Neural progenitor cell (in vitro differentiated cells): ENCODE measurements around the gene MARCHF2. TPM values are rescaled to one million over a fixed set of nuclear protein-coding genes. Genes with fewer than 3 reads are reported as not detected.

ENCODE experiments used
- DNase-seq: peaks from one replicate; pipeline ENCODE4 v3.0.0-alpha.2; 2016; ENCODE audit warnings: low spot score
- H2AFZ ChIP-seq: fragments of 200-600 bp; sonication (generic); replicated peaks from 2 replicates; pipeline ENCODE4 v1.6.1; 2016; ENCODE audit warnings: antibody characterized with exemption
- H3F3A ChIP-seq: fragments of 200-600 bp; sonication (generic); 2 replicates; pipeline ENCODE4 v1.6.1; 2016; ENCODE audit warnings: antibody characterized with exemption, low read depth
- H3K27ac ChIP-seq: fragments of 200-600 bp; sonication (generic); 2 replicates; pipeline ENCODE4 v1.5.1; 2016; ENCODE audit warnings: mild to moderate bottlenecking
- H3K27me3 ChIP-seq: fragments of 200-600 bp; sonication (generic); 2 replicates; pipeline ENCODE4 v1.6.1; 2016; ENCODE audit warnings: mild to moderate bottlenecking, moderate library complexity
- H3K36me3 ChIP-seq: fragments of 200-600 bp; sonication (generic); 2 replicates; pipeline ENCODE4 v1.5.1; 2016
- H3K4me1 ChIP-seq: fragments of 200-600 bp; sonication (generic); 2 replicates; pipeline ENCODE4 v1.6.1; 2016; ENCODE audit warnings: mixed run types
- H3K4me2 ChIP-seq: fragments of 200-600 bp; sonication (generic); 2 replicates; pipeline ENCODE4 v1.6.1; 2016
- H3K4me3 ChIP-seq: fragments of 200-600 bp; sonication (generic); 2 replicates; pipeline ENCODE4 v1.5.1; 2016
- H3K79me2 ChIP-seq: fragments of 200-600 bp; sonication (generic); 2 replicates; pipeline ENCODE4 v1.6.1; 2016; ENCODE audit warnings: low read depth
- H3K9ac ChIP-seq: fragments of 200-600 bp; sonication (generic); 2 replicates; pipeline ENCODE4 v1.6.1; 2016
- H3K9me3 ChIP-seq: fragments of 200-600 bp; sonication (generic); 2 replicates; pipeline ENCODE4 v1.5.1; 2016; ENCODE audit warnings: low read depth
- H4K20me1 ChIP-seq: fragments of 200-600 bp; sonication (generic); 2 replicates; pipeline ENCODE4 v1.6.1; 2016; ENCODE audit warnings: low read depth
- H3K27ac Mint-ChIP-seq: 3 replicates; pipeline ENCODE4 v1.8.0; 2021; ENCODE audit warnings: mixed read lengths
- H3K27me3 Mint-ChIP-seq: 2 replicates; pipeline ENCODE4 v1.8.0; 2022; ENCODE audit warnings: low read depth, mild to moderate bottlenecking, inconsistent platforms, moderate library complexity, mixed read lengths; ENCODE audit not compliant: insufficient read depth
- H3K36me3 Mint-ChIP-seq: 3 replicates; pipeline ENCODE4 v1.8.0; 2021; ENCODE audit warnings: mixed read lengths
- H3K4me1 Mint-ChIP-seq: 3 replicates; pipeline ENCODE4 v1.8.0; 2021; ENCODE audit warnings: mixed read lengths
- H3K4me3 Mint-ChIP-seq: 3 replicates; pipeline ENCODE4 v1.8.0; 2021; ENCODE audit warnings: mild to moderate bottlenecking, moderate library complexity, mixed read lengths
- H3K9me3 Mint-ChIP-seq: 3 replicates; pipeline ENCODE4 v1.8.0; 2020; ENCODE audit warnings: mixed read lengths
- EZH2 ChIP-seq: fragments of 200-600 bp; sonication (generic); IDR thresholded peaks from 2 replicates; pipeline ENCODE4 v1.6.1; 2017; ENCODE audit warnings: antibody characterized with exemption, mild to moderate bottlenecking, moderate library complexity
- EZH2phosphoT487 ChIP-seq: fragments of 200-600 bp; sonication (generic); IDR thresholded peaks from 2 replicates; pipeline ENCODE4 v1.6.1; 2017; ENCODE audit warnings: antibody characterized with exemption
- total RNA-seq: library from RNA; depleted of rRNA; stranded (reverse); fragments of >200 nt; gene quantifications from 2 replicates; pipeline ENCODE4 v1.2.3, GENCODE V29; 2015; ENCODE audit warnings: low replicate concordance
- TF ChIP-seq, protein P1 (sequence below): fragments of 200-600 bp; sonication (generic); IDR thresholded peaks from 2 replicates; pipeline ENCODE4 v1.5.1; 2017; ENCODE audit warnings: antibody characterized with exemption, mild to moderate bottlenecking

MARCHF2 gene
- total RNA-seq, 1 donor from 2014 or later = 27.0 TPM

DNA sequence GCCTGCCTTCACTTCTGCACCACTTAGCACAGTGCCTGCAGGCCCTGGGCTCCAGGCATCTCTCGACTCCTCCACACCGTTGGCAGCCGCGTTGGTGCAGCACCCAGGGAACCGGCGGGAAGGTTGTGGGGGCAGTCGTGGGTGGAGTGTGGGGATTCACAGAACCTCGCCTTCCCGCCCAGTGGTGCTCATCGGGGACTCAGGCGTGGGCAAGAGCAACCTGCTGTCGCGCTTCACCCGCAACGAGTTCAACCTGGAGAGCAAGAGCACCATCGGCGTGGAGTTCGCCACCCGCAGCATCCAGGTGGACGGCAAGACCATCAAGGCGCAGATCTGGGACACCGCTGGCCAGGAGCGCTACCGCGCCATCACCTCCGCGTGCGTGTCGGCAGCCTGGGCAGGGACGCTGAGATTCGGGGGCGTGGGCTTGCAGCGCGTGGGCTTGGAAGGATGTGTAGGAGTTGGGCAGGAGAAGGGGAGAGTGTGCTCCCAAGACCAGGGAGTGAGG lies 13.4 kb upstream of the MARCHF2 start:
- TF ChIP-seq, protein P1, sequence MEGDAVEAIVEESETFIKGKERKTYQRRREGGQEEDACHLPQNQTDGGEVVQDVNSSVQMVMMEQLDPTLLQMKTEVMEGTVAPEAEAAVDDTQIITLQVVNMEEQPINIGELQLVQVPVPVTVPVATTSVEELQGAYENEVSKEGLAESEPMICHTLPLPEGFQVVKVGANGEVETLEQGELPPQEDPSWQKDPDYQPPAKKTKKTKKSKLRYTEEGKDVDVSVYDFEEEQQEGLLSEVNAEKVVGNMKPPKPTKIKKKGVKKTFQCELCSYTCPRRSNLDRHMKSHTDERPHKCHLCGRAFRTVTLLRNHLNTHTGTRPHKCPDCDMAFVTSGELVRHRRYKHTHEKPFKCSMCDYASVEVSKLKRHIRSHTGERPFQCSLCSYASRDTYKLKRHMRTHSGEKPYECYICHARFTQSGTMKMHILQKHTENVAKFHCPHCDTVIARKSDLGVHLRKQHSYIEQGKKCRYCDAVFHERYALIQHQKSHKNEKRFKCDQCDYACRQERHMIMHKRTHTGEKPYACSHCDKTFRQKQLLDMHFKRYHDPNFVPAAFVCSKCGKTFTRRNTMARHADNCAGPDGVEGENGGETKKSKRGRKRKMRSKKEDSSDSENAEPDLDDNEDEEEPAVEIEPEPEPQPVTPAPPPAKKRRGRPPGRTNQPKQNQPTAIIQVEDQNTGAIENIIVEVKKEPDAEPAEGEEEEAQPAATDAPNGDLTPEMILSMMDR = no peak
- no peak for TF ChIP-seq EZH2
- no peak for TF ChIP-seq EZH2phosphoT487
- Mint-ChIP-seq H3K9me3 (no peaks in the 10 kb centered on the region), H3K27ac (no peak overlapping the region), H3K4me3 (no peak overlapping the region), H3K4me1 (peaks cover 9% of the 10 kb centered on the region), H3K36me3 (peaks cover 13% of the 10 kb centered on the region), H3K27me3 (peaks cover 6% of the 10 kb centered on the region)
- no peak for DNase-seq
- Histone ChIP-seq H3K9me3 (no peaks in the 10 kb centered on the region), H3F3A (no peaks in the 10 kb centered on the region), H4K20me1 (peaks cover 35% of the 10 kb centered on the region), H3K36me3 (no peaks in the 10 kb centered on the region), H3K4me1 (no peaks in the 10 kb centered on the region), H3K27ac (no peak overlapping the region), H3K27me3 (no peaks in the 10 kb centered on the region), H3K4me2 (no peak overlapping the region), H2AFZ (no peak overlapping the region), H3K4me3 (no peak overlapping the region), H3K79me2 (peaks cover 46% of the 10 kb centered on the region), H3K9ac (no peak overlapping the region)

DNA sequence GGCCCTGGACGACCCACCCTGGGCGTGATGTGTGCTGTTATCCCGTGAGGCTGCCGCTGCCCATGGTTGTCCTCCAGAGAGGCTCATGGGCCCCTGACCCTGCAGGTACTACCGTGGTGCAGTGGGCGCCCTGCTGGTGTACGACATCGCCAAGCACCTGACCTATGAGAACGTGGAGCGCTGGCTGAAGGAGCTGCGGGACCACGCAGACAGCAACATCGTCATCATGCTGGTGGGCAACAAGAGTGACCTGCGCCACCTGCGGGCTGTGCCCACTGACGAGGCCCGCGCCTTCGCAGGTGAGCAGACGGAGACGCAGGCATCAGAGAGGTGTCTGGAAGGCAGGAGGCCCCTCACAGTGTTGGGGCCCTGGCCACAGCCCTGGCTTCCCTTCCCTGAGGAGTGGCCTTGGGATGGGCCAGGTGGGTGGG lies 11.1 kb upstream of the MARCHF2 start:
- Mint-ChIP-seq H3K36me3 (peaks cover 15% of the 10 kb centered on the region), H3K4me1 (peaks cover 5% of the 10 kb centered on the region), H3K4me3 (no peak overlapping the region), H3K27me3 (peaks cover 4% of the 10 kb centered on the region), H3K9me3 (no peaks in the 10 kb centered on the region), H3K27ac (no peak overlapping the region)
- TF ChIP-seq, protein P1 = no peak
- TF ChIP-seq EZH2 (no peak), EZH2phosphoT487 (no peak)
- H3K9ac ChIP-seq = no peak overlapping the region
- peaks cover 18% of the 10 kb centered on the region for H4K20me1 ChIP-seq
- no peaks in the 10 kb centered on the region for H3F3A ChIP-seq
- H3K36me3 ChIP-seq = no peaks in the 10 kb centered on the region
- H3K4me3 ChIP-seq = no peak overlapping the region
- no peak overlapping the region for H3K4me2 ChIP-seq
- DNase-seq = no peak
- no peak overlapping the region for H2AFZ ChIP-seq
- peaks cover 24% of the 10 kb centered on the region for H3K79me2 ChIP-seq
- no peaks in the 10 kb centered on the region for H3K4me1 ChIP-seq
- no peaks in the 10 kb centered on the region for H3K9me3 ChIP-seq
- H3K27ac ChIP-seq = no peak overlapping the region
- H3K27me3 ChIP-seq = no peaks in the 10 kb centered on the region

DNA sequence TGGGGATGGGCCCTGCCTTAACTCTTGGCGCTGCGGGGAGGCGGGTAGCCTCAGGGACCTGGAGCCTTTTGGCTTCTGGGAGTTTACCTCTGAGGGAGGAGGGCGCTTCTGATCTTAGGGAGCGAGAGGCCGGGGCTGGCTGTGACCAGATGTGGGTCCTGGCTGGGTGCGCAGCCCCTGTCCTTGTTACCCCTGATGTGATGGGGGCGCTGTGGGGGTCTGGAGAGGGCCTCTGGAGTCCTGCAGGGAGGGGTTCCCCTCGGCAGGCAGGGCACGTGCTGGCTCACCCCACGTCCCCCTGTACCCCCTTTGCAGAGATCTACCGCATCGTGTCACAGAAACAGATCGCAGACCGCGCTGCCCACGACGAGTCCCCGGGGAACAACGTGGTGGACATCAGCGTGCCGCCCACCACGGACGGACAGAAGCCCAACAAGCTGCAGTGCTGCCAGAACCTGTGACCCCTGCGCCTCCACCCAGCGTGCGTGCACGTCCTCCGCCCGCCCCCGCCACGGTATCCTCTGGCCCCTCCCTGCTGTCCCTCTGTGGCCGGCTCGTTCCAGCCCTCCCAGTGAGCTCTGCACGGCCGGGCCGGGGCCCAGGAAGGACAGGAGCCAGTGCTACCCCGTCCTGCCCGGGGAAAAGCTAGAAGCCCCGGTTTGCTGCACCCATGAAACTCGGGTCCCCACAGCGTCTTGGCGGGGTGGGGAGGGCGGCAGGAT lies 9.8 kb upstream of the MARCHF2 start:
- peaks cover 8% of the 10 kb centered on the region for H4K20me1 ChIP-seq
- no peak overlapping the region for H2AFZ ChIP-seq
- Mint-ChIP-seq H3K4me1 (no peaks in the 10 kb centered on the region), H3K36me3 (peaks cover 15% of the 10 kb centered on the region), H3K9me3 (no peaks in the 10 kb centered on the region), H3K27me3 (peaks cover 2% of the 10 kb centered on the region), H3K27ac (no peak overlapping the region), H3K4me3 (no peak overlapping the region)
- H3K27me3 ChIP-seq = no peaks in the 10 kb centered on the region
- no peaks in the 10 kb centered on the region for H3F3A ChIP-seq
- H3K9ac ChIP-seq = no peak overlapping the region
- peaks cover 13% of the 10 kb centered on the region for H3K79me2 ChIP-seq
- H3K4me2 ChIP-seq = no peak overlapping the region
- TF ChIP-seq EZH2 (no peak), EZH2phosphoT487 (no peak)
- TF ChIP-seq, protein P1 = no peak
- no peaks in the 10 kb centered on the region for H3K9me3 ChIP-seq
- no peaks in the 10 kb centered on the region for H3K4me1 ChIP-seq
- no peak for DNase-seq
- no peak overlapping the region for H3K27ac ChIP-seq
- H3K36me3 ChIP-seq = no peaks in the 10 kb centered on the region
- no peak overlapping the region for H3K4me3 ChIP-seq
